Measurements from ENCODE around the gene FEM1A. TPM values are rescaled to one million over a fixed set of nuclear protein-coding genes. Genes with fewer than 3 reads are reported as not detected.
"Not testable (repeated sequence)": the region's sequence is repeated elsewhere in the genome, so short reads cannot be mapped to it uniquely, and the experiment has no call there.

FEM1A gene
- total and polyA plus RNA-seq, 2 donors (not counting 1 experiment from before 2014, with no cell fraction given), result 3.2 to 10.1 TPM

GRCh38 chr19:4830768-4831265 is 39.3 kb downstream of the FEM1A start:
- H3K79me2 ChIP-seq (ENCODE audit: control insufficient read depth, insufficient read depth, low read length), result peaks cover 25% of the 10 kb centered on the region
- no peak overlapping the region for H2AFZ ChIP-seq (ENCODE audit: low read length)

DNA sequence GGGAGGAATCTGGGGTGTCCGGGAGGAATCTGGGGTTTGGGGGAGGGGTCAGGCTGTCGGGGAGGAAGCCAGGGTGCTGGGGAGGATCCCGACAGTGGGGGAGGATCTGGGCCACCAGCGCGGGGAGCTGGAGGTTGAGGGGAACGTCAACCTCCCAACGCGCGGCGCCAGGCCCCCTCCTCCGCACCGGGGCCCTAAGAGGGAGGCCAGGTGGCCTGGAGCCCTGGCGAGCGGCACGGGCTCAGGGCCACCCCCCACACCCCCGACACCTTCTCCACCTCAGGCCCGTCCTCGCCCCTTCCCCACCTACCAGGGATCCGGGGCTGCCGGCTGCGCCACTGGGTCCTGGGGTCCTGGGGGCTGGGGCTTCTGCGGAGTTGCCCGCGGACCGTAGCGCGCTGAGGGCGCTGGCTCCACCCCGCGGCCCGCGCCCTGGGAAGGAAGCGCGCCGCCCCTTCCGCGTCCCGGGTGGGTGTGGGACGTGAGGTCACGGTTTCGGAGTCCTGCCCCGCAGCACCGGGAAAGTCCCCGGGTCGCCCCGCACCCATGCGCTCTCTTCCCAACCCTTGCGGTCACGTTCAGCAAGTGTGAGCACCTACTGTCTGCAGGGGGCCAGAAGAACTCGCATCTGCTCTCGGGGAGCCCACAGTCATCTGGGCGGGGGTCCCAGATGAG is 39.9 kb downstream of the FEM1A start, which contains the start of gene TICAM1:
Gene TICAM1 (minus strand): TSS at position 409 of the 675 bp plus-strand sequence. CDS start 13,335 bp downstream, outside the sequence.
- Histone ChIP-seq H3K79me2 (ENCODE audit: control insufficient read depth, insufficient read depth, low read length) (peaks cover 25% of the 10 kb centered on the region), H3K4me3 (replicated peaks in 1 of 4; ENCODE audit: control extremely low read depth in 1 of 4, insufficient read depth in 1 of 4, low read depth in 3 of 4, low read length in 4 of 4) (peak within 1 kb of the TSS; percentile 92 to 94 (median 92)), H3K27me3 (ENCODE audit: control insufficient read depth, insufficient read depth, low read length) (no peaks in the 10 kb centered on the region), H3K9me3 (ENCODE audit: control insufficient read depth, insufficient read depth, low read depth, low read length) (no peaks in the 10 kb centered on the region), H3K4me1 (ENCODE audit: control insufficient read depth, extremely low read depth, insufficient read depth, low read length) (peaks cover 2% of the 10 kb centered on the region), H3K4me2 (ENCODE audit: extremely low read depth, insufficient read depth, low read length) (peak within 1 kb of the TSS; percentile 93), H3K36me3 (ENCODE audit: control insufficient read depth, insufficient read depth, low read length) (peaks cover 1% of the 10 kb centered on the region), H4K20me1 (ENCODE audit: control insufficient read depth, extremely low read depth, insufficient read depth, low read length) (no peaks in the 10 kb centered on the region), H3K27ac (ENCODE audit: insufficient read depth, low read length) (peak within 1 kb of the TSS; percentile 79), H3K9ac (ENCODE audit: insufficient read depth, low read length) (peak within 1 kb of the TSS; percentile 88), H2AFZ (ENCODE audit: low read length) (peak within 1 kb of the TSS; percentile 86)
- DNase-seq (ENCODE audit: low read depth in 2 of 2), result peak; percentile 40 to 60
- TF ChIP-seq EZH2 (IDR thresholded peaks at IDR 0.05; ENCODE audit: low read length, missing control alignments) (no peak), CTCF (conservative IDR thresholded peaks at IDR 0.05 in 1 of 2, IDR thresholded peaks at IDR 0.05 in 1 of 2; ENCODE audit: low read depth in 1 of 2, low read length in 2 of 2) (no peak)

More at GRCh38 chr19:4830768-4831265, 39.3 kb downstream of the FEM1A start:
- peak overlapping the region; percentile 92 to 94 (median 92) for H3K4me3 ChIP-seq (replicated peaks in 1 of 4; ENCODE audit: control extremely low read depth in 1 of 4, insufficient read depth in 1 of 4, low read depth in 3 of 4, low read length in 4 of 4)
- no peaks in the 10 kb centered on the region for H4K20me1 ChIP-seq (ENCODE audit: control insufficient read depth, extremely low read depth, insufficient read depth, low read length)
- H3K9ac ChIP-seq (ENCODE audit: insufficient read depth, low read length), result peak overlapping the region; percentile 88
- peaks cover 1% of the 10 kb centered on the region for H3K36me3 ChIP-seq (ENCODE audit: control insufficient read depth, insufficient read depth, low read length)
- H3K4me1 ChIP-seq (ENCODE audit: control insufficient read depth, extremely low read depth, insufficient read depth, low read length), result peaks cover 2% of the 10 kb centered on the region
- TF ChIP-seq EZH2 (IDR thresholded peaks at IDR 0.05; ENCODE audit: low read length, missing control alignments) (no peak), CTCF (conservative IDR thresholded peaks at IDR 0.05 in 1 of 2, IDR thresholded peaks at IDR 0.05 in 1 of 2; ENCODE audit: low read depth in 1 of 2, low read length in 2 of 2) (no peak)
- no peaks in the 10 kb centered on the region for H3K27me3 ChIP-seq (ENCODE audit: control insufficient read depth, insufficient read depth, low read length)
- H3K9me3 ChIP-seq (ENCODE audit: control insufficient read depth, insufficient read depth, low read depth, low read length), result no peaks in the 10 kb centered on the region
- H3K4me2 ChIP-seq (ENCODE audit: extremely low read depth, insufficient read depth, low read length), result peak overlapping the region; percentile 91
- no peak for DNase-seq (ENCODE audit: low read depth in 2 of 2)
- H3K27ac ChIP-seq (ENCODE audit: insufficient read depth, low read length), result peak overlapping the region; percentile 79

GRCh38 chr19:4831979-4832340 is 40.4 kb downstream of the FEM1A start:
- Histone ChIP-seq H3K4me2 (ENCODE audit: extremely low read depth, insufficient read depth, low read length) (peak overlapping the region; percentile 93), H3K9ac (ENCODE audit: insufficient read depth, low read length) (peak overlapping the region; percentile 88), H3K27ac (ENCODE audit: insufficient read depth, low read length) (peak overlapping the region; percentile 79), H3K4me3 (replicated peaks in 1 of 4; ENCODE audit: control extremely low read depth in 1 of 4, insufficient read depth in 1 of 4, low read depth in 3 of 4, low read length in 4 of 4) (peak overlapping the region; percentile 92 to 94 (median 92)), H3K79me2 (ENCODE audit: control insufficient read depth, insufficient read depth, low read length) (peaks cover 22% of the 10 kb centered on the region), H2AFZ (ENCODE audit: low read length) (peak overlapping the region; percentile 86)
- not testable (repeated sequence) for H3K9me3 ChIP-seq (ENCODE audit: control insufficient read depth, insufficient read depth, low read depth, low read length); H3K27me3 ChIP-seq (ENCODE audit: control insufficient read depth, insufficient read depth, low read length); DNase-seq (ENCODE audit: low read depth in 2 of 2); H3K36me3 ChIP-seq (ENCODE audit: control insufficient read depth, insufficient read depth, low read length); H3K4me1 ChIP-seq (ENCODE audit: control insufficient read depth, extremely low read depth, insufficient read depth, low read length); H4K20me1 ChIP-seq (ENCODE audit: control insufficient read depth, extremely low read depth, insufficient read depth, low read length)
